GM13977 (cell line): ENCODE results near the gene AP1AR.

Experiments used
- DNase-seq: peaks from one replicate; pipeline ENCODE4 v3.0.0; 2012; ENCODE audit warnings: low spot score
- CTCF ChIP-seq: IDR thresholded peaks from 2 replicates; pipeline ENCODE4 v1.5.1; 2012; ENCODE audit warnings: mild to moderate bottlenecking, control low read depth; ENCODE audit not compliant: insufficient read depth; ENCODE audit errors: extremely low read depth, missing control alignments
- in situ Hi-C: fragments of 300-500 bp; cut with MboI; formaldehyde crosslinking; loops from one replicate; pipeline ENCODE4 v1.12.0; 2022; ENCODE audit warnings: low sequenced_read_pairs, low pct_unique_long_range_greater_than_20kb, mixed read lengths, inconsistent platforms; ENCODE audit not compliant: unreplicated experiment

Gene AP1AR

GRCh38 chr4:112236040-112236439 is 4.5 kb downstream of the AP1AR start:
- no peak for TF ChIP-seq CTCF
- in situ Hi-C loops: loop anchor here (10.0 kb wide), 1 partner anchor 141 kb away; no protein-coding TSS in a partner anchor
- DNase-seq: no peak

GRCh38 chr4:112238833-112239232 is 7.2 kb downstream of the AP1AR start:
- no peak for TF ChIP-seq CTCF
- DNase-seq: no peak
- in situ Hi-C loops: loop anchor here (10.0 kb wide), 1 partner anchor 144 kb away; no protein-coding TSS in a partner anchor

GRCh38 chr4:112245383-112245782 is 13.8 kb downstream of the AP1AR start:
- in situ Hi-C loops: no loop called here
- TF ChIP-seq CTCF: no peak
- no peak for DNase-seq

- DNase-seq: no peak
- in situ Hi-C loops: no loop called here
- TF ChIP-seq CTCF: no peak
Observed at GRCh38 chr4:112247021-112247420, 15.4 kb downstream of the AP1AR start.

GRCh38 chr4:112251019-112251643 is 19.5 kb downstream of the AP1AR start:
- no peak for TF ChIP-seq CTCF
- in situ Hi-C loops: no loop called here

GRCh38 chr4:112252234-112252633 is 20.6 kb downstream of the AP1AR start:
- TF ChIP-seq CTCF: no peak

More at GRCh38 chr4:112251019-112251643, 19.5 kb downstream of the AP1AR start:
- DNase-seq: no peak

More at GRCh38 chr4:112252234-112252633, 20.6 kb downstream of the AP1AR start:
- in situ Hi-C loops: no loop called here
- no peak for DNase-seq
